K562 (cell line): Measurements from ENCODE around the gene CELSR3. TPM values are rescaled to one million over a fixed set of nuclear protein-coding genes. Genes with fewer than 3 reads are reported as not detected.

Experiments used
- BHLHE40 ChIP-seq: IDR thresholded peaks from 2 replicates; pipeline ENCODE4 v1.6.1; 2011; ENCODE audit warnings: low read length, improper control_type of control experiment
- CCAR2 ChIP-seq: fragments of 200-400 bp; formaldehyde crosslinking; IDR thresholded peaks from 2 replicates; pipeline ENCODE4 v1.6.1; 2017; ENCODE audit warnings: mild to moderate bottlenecking, low read depth, low read length
- CTBP1 ChIP-seq: fragments of 450-650 bp; IDR thresholded peaks from 2 replicates; pipeline ENCODE4 v1.6.1; 2016; ENCODE audit warnings: borderline replicate concordance
- E2F8 ChIP-seq: fragments of 450-650 bp; IDR thresholded peaks from 2 replicates; pipeline ENCODE4 v1.7.1; 2018; ENCODE audit warnings: mild to moderate bottlenecking, low read depth; ENCODE audit not compliant: partially characterized antibody
- ETV5 ChIP-seq: sonication (generic); formaldehyde crosslinking; IDR thresholded peaks from 2 replicates; pipeline ENCODE4 v1.4.0; 2020; ENCODE audit warnings: low read depth, mild to moderate bottlenecking, missing genetic modification reagents
- ILK ChIP-seq: fragments of 450-650 bp; IDR thresholded peaks from 2 replicates; pipeline ENCODE4 v1.6.1; 2016; ENCODE audit warnings: missing genetic modification characterization, low read depth, mild to moderate bottlenecking, missing compliant biosample characterization, moderate library complexity, borderline replicate concordance
- JUNB ChIP-seq: fragments of 450-650 bp; formaldehyde crosslinking; conservative IDR thresholded peaks from 2 replicates; pipeline ENCODE4 v1.4.0; 2020; ENCODE audit warnings: mild to moderate bottlenecking
- KAT8 ChIP-seq: fragments of 450-650 bp; IDR thresholded peaks from 2 replicates; pipeline ENCODE4 v1.6.1; 2016; ENCODE audit warnings: low read depth, mild to moderate bottlenecking
- LARP7 ChIP-seq: fragments of 450-650 bp; IDR thresholded peaks from 2 replicates; pipeline ENCODE4 v1.6.1; 2016
- OTX1 ChIP-seq: fragments of 450-650 bp; formaldehyde crosslinking; IDR thresholded peaks from 2 replicates; pipeline ENCODE4 v1.4.0; 2022; ENCODE audit warnings: mild to moderate bottlenecking
- PBX2 ChIP-seq, 2 experiments: IDR thresholded peaks in 1 of 2; conservative IDR thresholded peaks in 1 of 2; 2 replicates each; pipeline ENCODE4 v1.6.1; 2016; ENCODE audit warnings: low read depth in 2 of 2, mild to moderate bottlenecking in 1 of 2, missing compliant biosample characterization in 1 of 2, missing genetic modification characterization in 1 of 2, moderate library complexity in 1 of 2
- RBM14 ChIP-seq: fragments of 200-400 bp; formaldehyde crosslinking; IDR thresholded peaks from 2 replicates; pipeline ENCODE4 v1.6.1; 2018; ENCODE audit warnings: low read depth, mild to moderate bottlenecking, low read length, moderate library complexity, borderline replicate concordance; ENCODE audit not compliant: insufficient read depth
- SAP30 ChIP-seq: fragments of 200-600 bp; sonication (generic); IDR thresholded peaks from 2 replicates; pipeline ENCODE4 v1.6.1; 2012; ENCODE audit warnings: borderline replicate concordance, low read depth, mild to moderate bottlenecking, moderate library complexity, low read length, control low read depth, inconsistent platforms; ENCODE audit not compliant: insufficient read depth, poor library complexity, severe bottlenecking
- SMARCA5 ChIP-seq: fragments of 450-650 bp; IDR thresholded peaks from 2 replicates; pipeline ENCODE4 v1.6.1; 2016
- ZNF507 ChIP-seq: conservative IDR thresholded peaks from 2 replicates; pipeline ENCODE4 v1.6.1; 2017; ENCODE audit warnings: missing genetic modification characterization, missing compliant biosample characterization
- ZNF589 ChIP-seq: fragments of 200-800 bp; sonication (Bioruptor generic); IDR thresholded peaks from 2 replicates; pipeline ENCODE4 v1.6.1; 2016; ENCODE audit warnings: low read depth, missing genetic modification characterization, missing compliant biosample characterization
- ZNF644 ChIP-seq: fragments of 200-800 bp; sonication (Bioruptor generic); IDR thresholded peaks from 2 replicates; pipeline ENCODE4 v1.6.1; 2016; ENCODE audit warnings: low read depth, missing genetic modification characterization, missing compliant biosample characterization
- polyA plus RNA-seq, 8 experiments: library from polyadenylated mRNA; depleted of rRNA in 4 of 8; stranded (reverse) in 5 of 8; unstranded in 3 of 8; fragments of >200 nt; fragmentation: Nextera tagmentation in 2 of 8; fragmentation: Illumina TruSeq in 1 of 8; extraction: Ambion mirVana in 2 of 8; extraction: Trizol in 1 of 8; gene quantifications; 2 replicates each; pipeline versions ENCODE4 v1.2.1 to v1.2.3, GENCODE V29; 2011 to 2014; ENCODE audit warnings: inconsistent platforms in 1 of 8, missing spikeins in 1 of 8
- total RNA-seq, 7 experiments: library from RNA; depleted of rRNA in 6 of 7; stranded (reverse); fragments of >200 nt in 6 of 7; fragmentation: Illumina TruSeq in 2 of 7; extraction: Trizol in 2 of 7; gene quantifications; 2 replicates each; pipeline versions ENCODE4 v1.2.1 to v1.2.3, GENCODE V29; 2011 to 2021; ENCODE audit warnings: low replicate concordance in 1 of 7
- TF ChIP-seq, protein P1 (sequence below): fragments of 450-650 bp; IDR thresholded peaks from 2 replicates; pipeline ENCODE4 v1.6.1; 2016; ENCODE audit warnings: low read depth, mild to moderate bottlenecking, moderate library complexity
- TF ChIP-seq, protein P2 (sequence below): fragments of 200-800 bp; sonication (Bioruptor generic); IDR thresholded peaks from 2 replicates; pipeline ENCODE4 v1.6.1; 2017; ENCODE audit warnings: missing genetic modification characterization, missing compliant biosample characterization

The CELSR3 gene
- total and polyA plus RNA-seq, 9 of the 15 experiments (the other 6 are each of a cell fraction or from before 2014, with no cell fraction given) = 0.10 to 2.7 (median 0.76) TPM

- TF ChIP-seq, protein P1, sequence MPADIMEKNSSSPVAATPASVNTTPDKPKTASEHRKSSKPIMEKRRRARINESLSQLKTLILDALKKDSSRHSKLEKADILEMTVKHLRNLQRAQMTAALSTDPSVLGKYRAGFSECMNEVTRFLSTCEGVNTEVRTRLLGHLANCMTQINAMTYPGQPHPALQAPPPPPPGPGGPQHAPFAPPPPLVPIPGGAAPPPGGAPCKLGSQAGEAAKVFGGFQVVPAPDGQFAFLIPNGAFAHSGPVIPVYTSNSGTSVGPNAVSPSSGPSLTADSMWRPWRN = no peak
- no peak for TF ChIP-seq ILK (tag)
- TF ChIP-seq LARP7 = no peak
- TF ChIP-seq CCAR2 = no peak
- 0 out of 2 replicates have a peak, but pooled peaks have one; percentile 13 for TF ChIP-seq SMARCA5
- TF ChIP-seq BHLHE40 = no peak
- no peak for TF ChIP-seq ZNF507
- TF ChIP-seq ETV5 (CRISPR knock-in tag) = no peak; the same call in 1 of the 2 replicates
- TF ChIP-seq RBM14 = no peak
- TF ChIP-seq PBX2 (CRISPR knock-in tag; IDR thresholded peaks at IDR 0.05; ENCODE audit: low read depth) = no peak
- no peak for TF ChIP-seq PBX2 (tag; conservative IDR thresholded peaks at IDR 0.05; ENCODE audit: low read depth)
- TF ChIP-seq, protein P2, sequence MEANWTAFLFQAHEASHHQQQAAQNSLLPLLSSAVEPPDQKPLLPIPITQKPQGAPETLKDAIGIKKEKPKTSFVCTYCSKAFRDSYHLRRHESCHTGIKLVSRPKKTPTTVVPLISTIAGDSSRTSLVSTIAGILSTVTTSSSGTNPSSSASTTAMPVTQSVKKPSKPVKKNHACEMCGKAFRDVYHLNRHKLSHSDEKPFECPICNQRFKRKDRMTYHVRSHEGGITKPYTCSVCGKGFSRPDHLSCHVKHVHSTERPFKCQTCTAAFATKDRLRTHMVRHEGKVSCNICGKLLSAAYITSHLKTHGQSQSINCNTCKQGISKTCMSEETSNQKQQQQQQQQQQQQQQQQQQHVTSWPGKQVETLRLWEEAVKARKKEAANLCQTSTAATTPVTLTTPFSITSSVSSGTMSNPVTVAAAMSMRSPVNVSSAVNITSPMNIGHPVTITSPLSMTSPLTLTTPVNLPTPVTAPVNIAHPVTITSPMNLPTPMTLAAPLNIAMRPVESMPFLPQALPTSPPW (CRISPR knock-in tag) = peak; percentile 67
- TF ChIP-seq SAP30 = no peak
- TF ChIP-seq ZNF589 (CRISPR knock-in tag) = no peak
- no peak for TF ChIP-seq KAT8
- no peak for TF ChIP-seq OTX1 (CRISPR knock-in tag)
- peak; percentile 68 for TF ChIP-seq CTBP1
- TF ChIP-seq JUNB (CRISPR knock-in tag) = no peak
- TF ChIP-seq ZNF644 (tag) = no peak
- TF ChIP-seq E2F8 = peak; percentile 12
These were observed 27.3 kb downstream of the CELSR3 start, which contains the start of gene SLC26A6 (continued) for GRCh38 chr3:48635222-48636021.
